SK-N-MC (cell line): Measurements from ENCODE around the gene ADAMTS18.
"Not testable (repeated sequence)": the region's sequence is repeated elsewhere in the genome, so short reads cannot be mapped to it uniquely, and the experiment has no call there.

Experiments
- DNase-seq: peaks from one replicate; pipeline ENCODE4 v3.0.0-alpha.2; 2011; ENCODE audit warnings: low read depth, low spot score
- H3K27ac ChIP-seq: fragments of 200-600 bp; sonication (generic); 2 replicates; pipeline ENCODE4 v1.5.1; 2016; ENCODE audit warnings: mixed run types
- H3K36me3 ChIP-seq: fragments of 200-600 bp; sonication (generic); 2 replicates; pipeline ENCODE4 v1.6.1; 2017; ENCODE audit warnings: antibody characterized with exemption, low read length, mixed read lengths; ENCODE audit not compliant: insufficient read depth
- H3K4me3 ChIP-seq: fragments of 200-600 bp; sonication (generic); 2 replicates; pipeline ENCODE4 v1.5.1; 2016
- H3K9ac ChIP-seq: fragments of 200-600 bp; sonication (generic); 2 replicates; pipeline ENCODE4 v1.8.0; 2017; ENCODE audit warnings: mixed run types, mixed read lengths; ENCODE audit not compliant: insufficient read length
- H3K9me3 ChIP-seq: fragments of 200-600 bp; sonication (generic); 2 replicates; pipeline ENCODE4 v1.6.1; 2017; ENCODE audit warnings: low read depth, mild to moderate bottlenecking, antibody characterized with exemption, low read length, moderate library complexity, mixed read lengths
- EZH2 ChIP-seq: fragments of 200-600 bp; sonication (generic); IDR thresholded peaks from one replicate; pipeline ENCODE4 v1.6.1; 2017; ENCODE audit warnings: antibody characterized with exemption
- FOXP2 ChIP-seq: optimal IDR thresholded peaks from 2 replicates; pipeline ENCODE3; 2011; ENCODE audit warnings: mild to moderate bottlenecking, moderate library complexity; ENCODE audit not compliant: insufficient read depth; ENCODE audit errors: extremely low read length, control extremely low read depth
- POLR2AphosphoS5 ChIP-seq: IDR thresholded peaks from 2 replicates; pipeline ENCODE4 v1.6.1; 2012; ENCODE audit warnings: mild to moderate bottlenecking, low read depth, low read length, borderline replicate concordance

The ADAMTS18 gene

DNA sequence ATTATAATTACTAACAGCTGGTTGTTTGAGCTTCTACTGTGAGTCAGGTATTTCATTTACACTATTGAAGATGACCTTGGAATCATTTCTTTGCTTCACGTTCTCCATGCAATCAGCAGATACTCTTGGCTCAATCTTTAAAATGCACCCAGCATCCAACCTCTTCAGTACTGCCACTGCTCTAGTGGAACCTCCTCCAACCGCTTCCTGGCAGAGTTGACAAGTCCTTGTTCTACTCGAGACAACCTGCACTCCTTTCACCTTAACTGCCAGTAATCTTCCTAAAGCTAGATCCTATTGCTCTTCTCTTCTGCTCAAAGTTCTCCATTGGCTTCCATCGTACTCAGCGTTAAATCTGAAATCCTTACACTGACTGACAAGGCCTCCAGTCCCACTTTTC, 149.2 kb downstream of the ADAMTS18 start:
- no peak for DNase-seq
- no peak overlapping the region for H3K27ac ChIP-seq
- no peak overlapping the region for H3K9ac ChIP-seq
- no peaks in the 10 kb centered on the region for H3K36me3 ChIP-seq
- TF ChIP-seq FOXP2 (no peak), POLR2AphosphoS5 (no peak), EZH2 (no peak)
- H3K4me3 ChIP-seq, result no peak overlapping the region
- H3K9me3 ChIP-seq, result no peaks in the 10 kb centered on the region

DNA sequence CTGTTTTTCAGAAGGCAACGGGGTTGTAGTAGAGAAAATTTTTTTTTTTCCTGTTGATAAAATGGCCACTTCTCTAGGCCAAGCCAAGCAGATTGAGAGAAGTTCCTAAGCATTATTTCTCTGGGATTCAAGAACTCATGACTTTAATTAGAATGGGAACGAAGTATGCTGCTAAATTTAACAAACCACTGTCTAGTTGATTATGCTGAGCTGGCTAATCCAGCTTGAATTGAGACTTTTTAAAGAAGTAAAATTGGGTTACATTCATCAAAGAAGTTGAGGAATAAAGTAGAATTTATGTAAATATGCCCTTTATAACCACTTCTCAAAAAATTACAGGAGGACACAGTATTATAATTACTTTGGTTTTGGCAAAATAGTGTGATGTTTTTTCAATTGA, 152.5 kb downstream of the ADAMTS18 start:
- no peak overlapping the region for H3K9ac ChIP-seq
- no peak overlapping the region for H3K27ac ChIP-seq
- TF ChIP-seq POLR2AphosphoS5, result no peak
- no peak for TF ChIP-seq EZH2
- TF ChIP-seq FOXP2, result no peak
- no peak for DNase-seq
- no peaks in the 10 kb centered on the region for H3K36me3 ChIP-seq
- no peaks in the 10 kb centered on the region for H3K9me3 ChIP-seq
- no peak overlapping the region for H3K4me3 ChIP-seq

DNA sequence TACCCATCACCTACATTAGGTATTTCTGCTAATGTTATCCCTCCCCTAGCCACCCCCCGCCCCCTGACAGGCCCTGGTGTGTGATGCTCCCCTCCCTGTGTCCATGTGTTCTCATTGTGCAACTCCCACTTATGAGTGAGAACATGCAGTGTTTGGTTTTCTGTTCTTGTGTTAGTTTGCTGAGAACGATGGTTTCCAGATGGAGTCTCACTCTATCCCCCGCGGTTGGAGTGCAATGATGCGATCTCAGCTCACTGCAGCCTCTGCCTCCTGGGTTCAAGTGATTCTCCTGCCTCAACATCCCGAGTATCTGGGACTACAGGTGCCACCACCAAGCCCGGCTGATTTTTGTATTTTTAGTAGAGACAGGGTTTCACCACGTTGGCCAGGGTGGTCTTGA, 155.5 kb downstream of the ADAMTS18 start:
- H3K4me3 ChIP-seq, H3K9ac ChIP-seq, DNase-seq, H3K9me3 ChIP-seq, H3K27ac ChIP-seq, H3K36me3 ChIP-seq: not testable (repeated sequence)

DNA sequence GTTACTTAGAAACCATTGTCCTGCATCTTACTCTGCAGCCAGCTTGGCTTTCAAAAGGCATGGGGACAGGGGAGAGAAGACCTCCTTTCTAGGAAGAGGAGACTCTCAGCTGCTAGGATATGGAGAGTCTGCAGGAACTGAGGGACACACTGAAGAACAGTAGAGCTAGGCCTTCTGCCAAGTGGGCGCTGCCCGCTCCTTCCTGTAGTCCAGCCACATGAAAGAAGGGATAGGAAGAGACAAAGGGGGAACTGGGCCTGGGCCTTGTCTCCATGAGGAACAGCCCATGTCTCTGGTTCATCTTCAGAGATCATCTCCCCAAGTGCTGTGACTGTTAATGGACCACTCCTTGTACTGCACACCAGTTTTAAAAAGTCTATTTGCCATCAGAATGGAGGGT, 157.3 kb downstream of the ADAMTS18 start:
- Histone ChIP-seq H3K4me3 (no peak overlapping the region), H3K9ac (no peak overlapping the region), H3K9me3 (no peaks in the 10 kb centered on the region), H3K27ac (no peak overlapping the region), H3K36me3 (no peaks in the 10 kb centered on the region)
- DNase-seq, result no peak
- TF ChIP-seq FOXP2 (no peak), EZH2 (no peak), POLR2AphosphoS5 (no peak)

DNA sequence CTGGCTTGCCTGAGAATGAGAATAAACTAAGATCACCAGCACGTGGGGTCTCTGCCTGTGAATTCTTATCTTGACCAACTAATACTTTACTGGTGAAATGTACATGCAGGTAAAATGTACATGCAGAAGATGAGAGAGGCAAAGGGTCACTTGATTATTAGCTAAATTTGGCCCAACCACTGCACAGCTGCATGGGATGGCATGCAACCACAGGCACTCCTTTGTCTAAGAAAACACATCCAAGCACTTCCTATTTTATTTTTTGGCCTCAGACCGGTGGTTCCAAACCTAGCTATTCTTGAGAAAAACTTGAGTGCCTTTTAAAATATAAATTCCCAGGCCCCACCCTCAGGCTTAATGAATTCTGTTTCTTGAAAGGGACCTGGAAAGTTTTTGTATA, 157.7 kb downstream of the ADAMTS18 start:
- no peak overlapping the region for H3K27ac ChIP-seq
- DNase-seq, result no peak
- H3K36me3 ChIP-seq, result no peaks in the 10 kb centered on the region
- no peak overlapping the region for H3K4me3 ChIP-seq
- TF ChIP-seq POLR2AphosphoS5 (no peak), FOXP2 (no peak), EZH2 (no peak)
- no peaks in the 10 kb centered on the region for H3K9me3 ChIP-seq
- H3K9ac ChIP-seq, result no peak overlapping the region

DNA sequence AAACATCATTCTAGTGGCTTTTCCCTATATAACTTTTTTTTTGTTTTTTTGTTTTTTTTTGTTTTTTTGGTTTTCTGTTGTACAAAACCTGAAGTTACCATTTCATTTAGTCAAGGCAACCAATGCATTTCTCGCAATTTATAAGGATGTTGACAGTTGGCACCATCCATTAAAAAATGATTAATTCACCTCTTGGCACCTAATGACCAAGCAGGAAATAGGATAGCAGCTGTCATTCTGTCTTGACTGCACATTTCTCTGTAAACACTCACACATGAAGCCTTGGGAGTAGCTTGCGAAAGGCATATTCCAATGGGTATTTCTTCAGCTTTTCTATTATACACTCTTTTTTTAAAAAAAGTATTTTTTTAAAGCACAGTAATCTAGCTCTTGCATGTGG, 158.2 kb downstream of the ADAMTS18 start:
- no peak for DNase-seq
- Histone ChIP-seq H3K36me3 (no peaks in the 10 kb centered on the region), H3K4me3 (no peak overlapping the region)

DNA sequence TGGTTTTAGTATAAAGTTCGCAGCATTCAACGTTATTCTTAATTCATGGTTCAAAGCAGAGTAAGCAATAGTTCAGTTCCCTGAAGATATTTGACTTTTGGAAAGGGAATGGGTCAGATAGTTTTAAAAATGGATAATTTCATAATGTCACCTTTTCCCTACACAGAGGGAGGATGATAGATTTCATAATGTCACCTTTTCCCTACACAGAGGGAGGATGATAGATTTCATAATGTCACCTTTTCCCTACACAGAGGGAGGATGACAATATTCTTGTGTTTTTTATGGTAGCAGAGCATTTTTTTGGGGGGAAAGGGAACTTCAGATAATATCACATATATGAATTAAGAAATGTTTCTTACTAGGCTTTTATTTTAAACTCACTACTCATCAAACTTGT, 159.5 kb downstream of the ADAMTS18 start:
- H3K27ac ChIP-seq, DNase-seq, H3K36me3 ChIP-seq, H3K9me3 ChIP-seq, H3K4me3 ChIP-seq, H3K9ac ChIP-seq: not testable (repeated sequence)

More for the DNA sequence above, 158.2 kb downstream of the ADAMTS18 start:
- Histone ChIP-seq H3K27ac (no peak overlapping the region), H3K9ac (no peak overlapping the region), H3K9me3 (no peaks in the 10 kb centered on the region)
- TF ChIP-seq FOXP2, result no peak
- no peak for TF ChIP-seq POLR2AphosphoS5
- TF ChIP-seq EZH2, result no peak

DNA sequence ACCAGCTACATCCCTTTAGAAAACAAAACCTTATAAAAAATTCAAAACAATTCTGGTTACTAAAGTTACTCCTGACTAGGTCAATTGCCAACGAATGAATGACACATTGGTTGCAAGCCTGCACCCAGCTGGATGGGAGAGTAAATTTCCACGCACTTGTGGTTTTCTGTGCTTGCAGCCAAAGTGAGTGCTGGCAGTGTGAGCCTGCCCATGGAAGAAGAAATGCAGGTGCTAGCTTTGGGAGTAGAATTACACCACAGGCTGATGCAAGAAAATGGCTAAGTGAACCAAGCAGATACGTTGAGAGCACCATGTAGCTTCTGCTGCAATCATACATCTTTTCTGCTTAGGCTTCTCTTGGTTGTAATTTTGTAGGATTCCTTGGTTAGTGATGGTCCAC, 161.0 kb downstream of the ADAMTS18 start:
- H3K4me3 ChIP-seq, result no peak overlapping the region
- no peak overlapping the region for H3K27ac ChIP-seq
- DNase-seq, result no peak
- H3K9me3 ChIP-seq, result no peaks in the 10 kb centered on the region
- no peaks in the 10 kb centered on the region for H3K36me3 ChIP-seq
- TF ChIP-seq FOXP2 (no peak), EZH2 (no peak), POLR2AphosphoS5 (no peak)
- no peak overlapping the region for H3K9ac ChIP-seq

DNA sequence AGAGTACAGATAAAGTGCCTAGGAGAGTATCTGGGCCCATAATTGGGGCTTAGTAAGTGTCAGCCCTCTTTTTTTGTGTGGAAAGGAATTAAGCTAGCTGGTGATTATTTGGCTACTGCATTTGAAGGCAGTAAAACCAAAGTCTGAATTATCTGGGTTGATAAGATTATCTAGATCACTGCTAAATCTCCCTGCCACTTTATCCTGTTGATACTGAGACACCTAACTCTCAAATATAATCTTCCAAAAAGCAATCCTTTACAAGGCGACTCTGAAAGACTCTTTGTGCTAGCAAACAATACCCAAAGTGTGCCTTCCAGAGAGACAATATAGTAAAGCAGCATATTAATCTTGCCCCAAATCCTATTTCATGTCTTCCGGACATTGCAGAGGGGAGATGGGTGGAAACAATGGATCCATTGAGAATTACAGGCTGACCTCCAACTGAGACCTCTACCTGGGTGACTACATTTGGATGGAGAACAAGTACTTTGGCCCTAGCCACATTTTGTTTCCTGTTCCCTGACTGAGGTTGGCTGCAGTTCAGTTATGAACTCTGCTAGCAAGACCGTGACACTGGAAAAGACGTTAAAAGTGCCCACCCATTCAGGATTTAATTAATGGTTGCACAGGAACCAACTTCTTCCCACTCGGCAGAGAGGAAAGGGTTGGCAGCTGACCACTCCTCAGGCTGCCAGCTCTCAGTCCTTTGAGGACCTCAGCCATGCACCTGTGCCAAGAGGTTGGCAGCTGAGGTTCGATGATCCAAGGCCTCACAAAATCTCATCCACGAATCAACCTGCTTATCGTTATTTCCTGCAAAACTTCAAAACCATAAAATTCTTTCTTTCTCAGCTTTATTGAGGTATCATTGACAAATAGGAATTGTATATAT, 163.1 kb downstream of the ADAMTS18 start:
- H3K9me3 ChIP-seq, result no peaks in the 10 kb centered on the region
- no peak for DNase-seq
- TF ChIP-seq EZH2 (no peak), POLR2AphosphoS5 (no peak), FOXP2 (no peak)

DNA sequence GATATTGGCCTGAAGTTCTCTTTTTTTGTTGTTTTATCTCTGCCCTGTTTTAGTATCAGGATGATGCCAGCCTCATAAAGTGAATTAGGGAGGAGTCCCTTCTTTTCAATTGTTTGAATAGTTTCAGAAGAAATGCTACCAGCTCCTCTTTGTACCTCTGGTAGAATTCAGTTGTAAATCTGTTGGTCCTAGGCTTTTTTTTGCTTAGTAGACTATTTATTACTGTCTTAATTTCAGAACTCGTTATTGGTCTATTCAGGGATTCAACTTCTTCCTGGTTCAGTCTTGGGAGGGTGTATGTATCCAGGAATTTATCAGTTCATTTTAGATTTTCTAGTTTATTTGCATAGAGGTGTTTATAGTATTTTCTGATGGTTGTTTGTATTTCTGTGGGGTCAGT, 168.6 kb downstream of the ADAMTS18 start:
- H3K4me3 ChIP-seq, H3K9ac ChIP-seq, H3K36me3 ChIP-seq, H3K9me3 ChIP-seq, DNase-seq, H3K27ac ChIP-seq: not testable (repeated sequence)

More for the DNA sequence above, 163.1 kb downstream of the ADAMTS18 start:
- Histone ChIP-seq H3K4me3 (no peak overlapping the region), H3K36me3 (no peaks in the 10 kb centered on the region), H3K9ac (no peak overlapping the region), H3K27ac (no peak overlapping the region)
